ENCODE data around the gene CLDN19. TPM values are rescaled to one million over a fixed set of nuclear protein-coding genes. Genes with fewer than 3 reads are reported as not detected.

Gene CLDN19
- total and polyA plus RNA-seq, 9 of the 15 experiments (the other 6 are each of a cell fraction or from before 2014, with no cell fraction given): not detected

- BruUV-seq (replicated peaks): no TSS peak
- H2AFZ ChIP-seq (ENCODE audit: low read depth, low read length): no peak overlapping the region
- ChIA-PET CTCF (ENCODE audit: low intra/inter-chr PET ratio) (no interaction called here), POLR2A (interaction anchor here (0.7 to 1.4 kb wide), 2 partner anchors 15 to 88 kb away, joined by 3 to 6 read pairs; partner anchors contain the start of gene YBX1)
- no peaks in the 10 kb centered on the region for H3K9me1 ChIP-seq (ENCODE audit: control insufficient read depth, insufficient read depth, low read length)
- H3K27ac ChIP-seq (ENCODE audit: extremely low read depth, low read depth, low read length): no peak overlapping the region
- peaks cover 11% of the 10 kb centered on the region for H4K20me1 ChIP-seq (replicated peaks; ENCODE audit: control insufficient read depth, insufficient read depth, low read length)
- peaks cover 100% of the 10 kb centered on the region for H3K36me3 ChIP-seq (ENCODE audit: control insufficient read depth, insufficient read depth, low read length)
- H3K79me2 ChIP-seq (ENCODE audit: control insufficient read depth, insufficient read depth, low read length): peaks cover 85% of the 10 kb centered on the region
- no peak for DNase-seq (ENCODE audit: extremely low read depth in 1 of 4, low spot score in 3 of 4)
- in situ Hi-C loops (cut with MboI): no loop called here
- H3K27me3 ChIP-seq (ENCODE audit: control insufficient read depth in 2 of 2, insufficient read depth in 2 of 2, low read length in 2 of 2): no peaks in the 10 kb centered on the region
- no peak overlapping the region for H3K9ac ChIP-seq (ENCODE audit: insufficient read depth in 1 of 2, low read depth in 2 of 2, low read length in 2 of 2)
- 93% methylated on average over 4 of the region's 4 CpGs for WGBS (ENCODE audit: insufficient coverage, low coverage, missing lambda C conversion rate)
- H3K4me3 ChIP-seq: no peak overlapping the region
- TF ChIP-seq SRF (CRISPR knock-in tag; IDR thresholded peaks at IDR 0.05) (no peak), POLR2B (IDR thresholded peaks at IDR 0.05; ENCODE audit: low read depth, partially characterized antibody) (peak; percentile 14)
- ATAC-seq: no peak
- no peak overlapping the region for H3K4me2 ChIP-seq (ENCODE audit: insufficient read depth, low read length)
- no peaks in the 10 kb centered on the region for H3K4me1 ChIP-seq (replicated peaks in 1 of 2; ENCODE audit: control insufficient read depth in 2 of 2, insufficient read depth in 2 of 2, low read length in 2 of 2)
- intact Hi-C loops (cut with micrococcal nuclease): no loop called here
- H3K9me3 ChIP-seq (replicated peaks; ENCODE audit: control insufficient read depth, insufficient read depth, low read depth, low read length): no peaks in the 10 kb centered on the region
- FAIRE-seq: no peak
These were observed 41.8 kb downstream of the CLDN19 start for GRCh38 chr1:42698081-42698813.

GRCh38 chr1:42692911-42693310 lies 47.1 kb downstream of the CLDN19 start:
- Histone ChIP-seq H3K9me3 (replicated peaks; ENCODE audit: control insufficient read depth, insufficient read depth, low read depth, low read length) (no peaks in the 10 kb centered on the region), H3K4me3 (no peak overlapping the region), H3K9ac (ENCODE audit: insufficient read depth in 1 of 2, low read depth in 2 of 2, low read length in 2 of 2) (no peak overlapping the region), H3K4me1 (replicated peaks in 1 of 2; ENCODE audit: control insufficient read depth in 2 of 2, insufficient read depth in 2 of 2, low read length in 2 of 2) (peaks cover 0 to 22% of the 10 kb centered on the region in 2 experiments; a peak in 3 of 5 replicates), H4K20me1 (replicated peaks; ENCODE audit: control insufficient read depth, insufficient read depth, low read length) (peaks cover 59% of the 10 kb centered on the region), H2AFZ (ENCODE audit: low read depth, low read length) (no peak overlapping the region), H3K36me3 (ENCODE audit: control insufficient read depth, insufficient read depth, low read length) (peaks cover 100% of the 10 kb centered on the region), H3K27ac (ENCODE audit: extremely low read depth, low read depth, low read length) (0 out of 3 replicates have a peak overlapping the region, but pooled peaks have one; percentile 8), H3K9me1 (ENCODE audit: control insufficient read depth, insufficient read depth, low read length) (peaks cover 4% of the 10 kb centered on the region), H3K27me3 (ENCODE audit: control insufficient read depth in 2 of 2, insufficient read depth in 2 of 2, low read length in 2 of 2) (no peaks in the 10 kb centered on the region), H3K79me2 (ENCODE audit: control insufficient read depth, insufficient read depth, low read length) (peaks cover 98% of the 10 kb centered on the region), H3K4me2 (ENCODE audit: insufficient read depth, low read length) (no peak overlapping the region)
- ATAC-seq (no peak), DNase-seq (ENCODE audit: extremely low read depth in 1 of 4, low spot score in 3 of 4) (no peak), FAIRE-seq (no peak)
- 94% methylated on average over 2 of the region's 2 CpGs for WGBS (ENCODE audit: insufficient coverage, low coverage, missing lambda C conversion rate)
- no TSS peak for BruUV-seq (replicated peaks)
- ChIA-PET POLR2A (interaction anchor here (1.1 to 5.7 kb wide), 4 partner anchors 10 to 27 kb away, joined by 4 to 58 read pairs (median 12); partner anchors contain the start of gene YBX1), CTCF (ENCODE audit: low intra/inter-chr PET ratio) (no interaction called here)
- in situ Hi-C loops (cut with MboI): no loop called here
- intact Hi-C loops (cut with micrococcal nuclease): no loop called here
- TF ChIP-seq ZNF449 (CRISPR knock-in tag; IDR thresholded peaks at IDR 0.05) (no peak), DACH1 (IDR thresholded peaks at IDR 0.05; ENCODE audit: partially characterized antibody) (no peak), SFPQ (IDR thresholded peaks at IDR 0.05; ENCODE audit: low read depth, low read length) (no peak), CXXC5 (CRISPR knock-in tag; IDR thresholded peaks at IDR 0.05) (no peak), ZNF174 (CRISPR knock-in tag; IDR thresholded peaks at IDR 0.05) (no peak), FUS (optimal IDR thresholded peaks at IDR 0.05; ENCODE audit: low read depth, low read length) (no peak), ZNF398 (CRISPR knock-in tag; IDR thresholded peaks at IDR 0.05) (no peak)
